Activated T-cell treated with anti-CD3 and anti-CD28 coated beads for 48 hours (primary cell): ENCODE measurements around the gene COG2.

Experiments used
- DNase-seq: peaks from one replicate; pipeline ENCODE4 v3.0.0-alpha.2; 2020; ENCODE audit warnings: low read depth

The COG2 gene

DNA sequence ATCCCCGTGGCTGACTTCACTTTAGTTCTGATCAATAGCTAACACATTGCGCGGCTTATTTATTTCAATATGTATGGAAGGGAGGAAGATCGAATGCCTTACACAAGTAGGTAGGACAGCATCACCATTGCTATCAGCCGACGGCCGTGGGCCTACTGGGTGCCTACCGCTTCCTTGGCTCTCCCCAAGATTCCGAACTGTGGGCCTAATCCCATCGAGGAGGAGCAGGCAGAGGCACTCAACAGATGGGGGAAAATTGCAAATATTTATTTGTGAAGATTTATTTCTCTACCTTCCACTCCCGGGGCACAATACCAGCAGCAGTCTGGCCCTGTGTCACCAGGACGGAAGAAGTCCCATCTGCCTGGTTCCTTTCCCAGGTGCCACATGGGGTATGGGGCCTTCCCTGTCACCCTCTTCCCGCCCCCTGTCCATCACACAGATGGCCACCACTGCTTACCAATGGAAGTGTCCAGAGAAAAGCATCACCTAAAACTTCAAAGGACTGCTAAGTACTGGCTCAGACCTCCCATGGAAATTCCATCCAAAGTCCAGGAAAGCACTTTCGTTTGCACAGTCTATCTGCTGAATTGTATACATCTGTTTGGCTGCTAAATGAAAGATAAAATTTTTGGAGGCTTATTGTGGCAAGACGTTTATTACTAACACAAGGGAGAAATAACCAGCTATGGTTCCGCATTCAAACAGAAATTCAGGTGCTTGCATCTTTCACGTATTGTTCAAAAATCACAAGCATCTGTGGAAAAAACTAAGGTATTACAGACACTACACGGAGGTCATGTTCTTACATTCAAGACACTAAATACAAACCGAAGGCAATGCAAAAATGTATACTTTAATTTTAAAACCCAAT lies 59.9 kb downstream of the COG2 start:
- DNase-seq: no peak

DNA sequence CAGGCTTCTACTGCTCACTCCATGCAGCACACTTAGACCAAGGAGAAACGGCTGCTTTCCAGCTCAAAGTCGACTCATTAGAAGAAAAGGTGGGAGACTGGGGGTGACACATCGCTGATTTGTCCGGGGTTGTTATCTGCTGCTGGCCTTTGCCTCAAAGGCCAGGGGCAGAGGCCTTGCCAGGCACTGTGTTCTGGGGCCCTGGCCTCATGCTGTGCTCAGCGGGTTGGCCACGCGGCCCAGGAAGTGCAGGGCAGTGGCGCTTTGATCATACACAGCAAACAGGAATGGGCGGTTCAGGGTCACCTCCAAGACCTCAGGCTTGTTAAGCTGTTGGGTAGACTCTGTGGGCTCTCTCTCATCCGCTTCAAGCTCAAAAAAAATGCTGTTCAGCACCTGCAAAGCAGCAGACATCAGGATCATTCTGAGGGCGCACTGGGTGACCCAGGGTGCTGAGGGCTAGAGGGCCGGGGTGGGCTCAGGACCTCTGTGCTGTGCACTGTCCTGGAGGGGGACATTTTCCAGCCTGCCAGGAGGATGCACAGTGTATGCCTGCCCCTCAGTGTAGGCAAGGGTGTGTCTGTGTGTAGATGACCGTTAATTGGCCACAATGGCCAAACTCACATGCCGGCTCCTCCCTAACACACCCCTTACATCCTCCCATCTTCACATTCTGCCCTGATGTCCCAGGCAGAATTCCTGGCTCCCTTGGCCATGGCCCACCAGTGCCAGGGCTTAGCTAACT lies 60.8 kb downstream of the COG2 start:
- no peak for DNase-seq

DNA sequence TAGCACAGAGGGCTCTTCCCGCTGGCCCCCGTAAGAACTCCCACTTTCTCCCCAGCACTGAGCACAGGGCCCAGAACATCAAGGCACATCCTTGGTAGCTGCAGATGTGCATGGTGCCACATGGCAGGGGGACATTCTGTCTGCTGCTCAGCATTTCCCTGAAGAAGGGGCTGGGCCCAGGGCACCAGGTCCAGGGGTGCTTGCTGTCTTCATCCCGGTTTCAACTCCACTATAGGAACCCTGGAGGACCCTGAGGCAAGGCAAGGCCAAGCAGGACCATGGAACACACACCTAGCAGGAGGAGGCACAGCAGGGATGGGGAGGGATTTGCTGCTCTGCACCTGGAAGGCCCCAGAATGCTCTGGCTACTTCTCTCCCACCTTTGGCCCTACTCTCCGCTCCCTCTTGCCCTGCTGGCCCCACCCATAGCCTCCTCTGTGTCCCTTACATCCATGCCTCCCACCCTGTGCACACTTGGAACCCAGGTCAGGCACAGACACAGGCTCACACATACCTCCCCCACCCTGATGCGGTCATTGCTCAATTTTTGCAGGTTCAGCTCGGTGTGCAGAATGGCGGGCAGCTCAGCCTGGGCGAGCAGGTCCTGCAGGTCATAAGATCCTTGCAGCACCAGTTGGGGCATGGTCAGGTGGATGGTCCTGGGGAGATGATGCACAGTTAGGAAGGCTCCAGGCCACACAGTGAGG lies 61.6 kb downstream of the COG2 start:
- DNase-seq: no peak

DNA sequence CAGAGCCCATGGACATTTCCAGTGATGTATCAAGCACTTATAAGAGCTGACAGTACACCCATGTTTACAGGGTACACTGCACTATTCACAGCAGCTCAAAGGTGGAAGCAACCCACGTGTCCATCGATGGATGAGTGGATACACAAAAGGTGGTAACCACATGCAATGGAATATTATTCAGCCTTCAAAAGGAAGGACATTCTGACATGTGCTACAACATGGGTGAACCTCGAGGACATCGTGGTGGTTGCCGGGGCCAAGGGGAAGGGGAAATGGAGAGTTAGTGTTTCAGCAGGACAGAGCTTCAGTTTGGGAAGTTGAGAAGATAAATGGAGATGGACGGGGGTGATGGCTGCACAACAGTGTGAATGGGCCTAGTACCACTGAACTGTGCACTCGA lies 62.5 kb downstream of the COG2 start:
- DNase-seq: no peak

DNA sequence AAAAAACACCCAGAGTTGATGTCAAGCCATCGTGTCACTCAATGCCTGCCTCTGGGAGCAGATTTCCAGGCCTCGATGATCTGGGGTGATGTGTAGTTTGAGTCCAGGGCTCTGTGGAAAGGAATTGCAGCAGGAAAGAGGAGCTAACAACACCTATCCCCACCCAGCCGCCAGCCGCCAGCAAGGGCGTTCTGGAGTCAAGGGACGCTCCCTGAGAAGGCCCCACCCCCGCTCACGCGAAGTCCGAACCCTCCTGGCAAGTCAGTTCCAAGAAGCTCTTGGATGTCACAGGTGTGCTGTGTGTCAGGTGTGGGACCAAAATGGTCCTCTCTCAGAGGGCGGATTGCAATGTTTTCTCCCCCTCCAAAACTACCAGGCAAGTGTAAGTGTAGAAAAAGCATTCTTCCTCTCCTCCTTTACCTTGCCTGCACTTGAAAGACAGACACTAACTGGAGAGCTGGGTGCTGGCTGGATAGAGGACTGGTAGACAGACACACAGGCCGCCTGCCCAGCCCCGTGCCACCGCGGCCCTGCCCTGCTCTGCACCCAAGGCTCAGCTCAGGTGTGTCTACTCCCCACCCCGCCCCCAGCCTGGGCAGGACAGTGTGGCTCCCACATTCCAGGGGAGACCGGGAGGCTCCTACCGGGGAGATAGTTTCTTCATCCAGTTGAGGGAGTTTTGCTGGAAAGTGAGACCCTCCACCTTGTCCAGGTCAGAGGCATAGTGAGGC lies 63.2 kb downstream of the COG2 start:
- DNase-seq: no peak

DNA sequence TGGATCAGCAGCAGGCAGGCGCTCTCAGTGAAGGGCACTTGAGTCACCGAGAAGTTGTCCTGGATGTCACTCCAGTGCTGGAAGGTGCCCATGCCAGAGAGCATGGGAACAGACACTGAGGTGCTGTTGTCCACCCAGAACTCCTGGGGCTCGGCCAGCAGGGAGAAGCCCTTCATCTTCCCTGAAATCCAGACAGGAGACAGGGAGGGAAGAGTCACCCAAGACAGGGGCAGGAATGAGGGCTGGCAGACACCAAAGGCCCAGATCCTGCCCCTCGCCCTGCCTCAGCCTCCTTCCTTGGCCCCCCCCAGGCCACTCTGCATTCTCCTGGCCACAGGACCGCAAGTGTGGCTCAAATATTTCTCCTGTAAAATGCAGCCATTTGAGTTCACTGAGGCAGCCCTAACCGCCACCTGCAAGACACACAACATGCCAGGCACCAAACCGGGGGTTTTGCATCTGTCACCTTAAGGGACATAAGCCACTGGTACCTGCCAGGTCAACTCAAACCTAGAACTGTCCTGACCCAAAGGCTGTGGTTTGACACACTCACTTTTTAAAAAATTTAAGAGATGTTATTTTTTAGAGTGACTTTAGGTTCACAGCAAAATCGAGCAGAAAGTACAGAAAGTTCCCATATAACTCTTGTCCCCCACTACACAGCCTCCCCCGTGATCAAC lies 63.9 kb downstream of the COG2 start:
- DNase-seq: no peak

DNA sequence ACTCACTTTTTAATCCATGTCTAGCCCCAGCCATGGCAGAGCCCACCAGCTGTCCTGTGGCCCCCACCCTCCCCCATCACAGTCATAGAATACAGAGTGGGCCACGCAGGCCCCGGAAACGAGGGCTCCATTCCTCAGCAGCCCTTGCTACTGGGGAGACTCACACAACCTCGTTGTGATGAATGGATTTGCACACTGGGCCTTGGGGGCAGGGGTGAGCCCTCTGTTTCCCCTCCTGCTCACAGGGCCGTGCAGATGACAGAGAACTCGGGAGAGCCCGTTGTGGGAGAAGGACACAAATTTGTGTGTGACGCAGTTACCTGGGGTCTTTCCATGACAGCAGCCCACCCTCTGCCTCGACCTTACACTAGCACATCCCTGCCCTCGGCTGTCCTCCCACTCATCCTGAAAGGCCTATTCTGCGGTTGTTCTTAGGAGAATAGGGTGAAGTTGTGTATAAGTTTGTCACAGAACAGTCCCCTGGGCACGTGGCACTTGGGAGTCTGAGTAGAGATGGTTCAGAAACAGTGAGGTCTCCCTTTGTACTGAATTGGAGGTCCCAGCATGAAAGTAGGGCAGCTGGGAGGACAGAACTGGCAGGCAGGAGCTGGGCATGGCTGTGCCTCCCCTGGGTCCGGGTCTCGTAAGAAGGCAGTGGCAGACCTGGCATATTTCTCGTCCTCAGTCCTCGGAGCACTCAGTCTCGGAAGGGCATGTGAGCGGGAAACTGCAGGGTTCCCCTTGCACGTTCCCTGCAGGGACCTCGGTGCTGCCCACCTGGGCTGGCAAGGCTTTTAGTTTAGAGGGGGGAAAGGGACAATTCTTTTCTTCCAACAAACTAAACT lies 64.8 kb downstream of the COG2 start:
- DNase-seq: no peak

DNA sequence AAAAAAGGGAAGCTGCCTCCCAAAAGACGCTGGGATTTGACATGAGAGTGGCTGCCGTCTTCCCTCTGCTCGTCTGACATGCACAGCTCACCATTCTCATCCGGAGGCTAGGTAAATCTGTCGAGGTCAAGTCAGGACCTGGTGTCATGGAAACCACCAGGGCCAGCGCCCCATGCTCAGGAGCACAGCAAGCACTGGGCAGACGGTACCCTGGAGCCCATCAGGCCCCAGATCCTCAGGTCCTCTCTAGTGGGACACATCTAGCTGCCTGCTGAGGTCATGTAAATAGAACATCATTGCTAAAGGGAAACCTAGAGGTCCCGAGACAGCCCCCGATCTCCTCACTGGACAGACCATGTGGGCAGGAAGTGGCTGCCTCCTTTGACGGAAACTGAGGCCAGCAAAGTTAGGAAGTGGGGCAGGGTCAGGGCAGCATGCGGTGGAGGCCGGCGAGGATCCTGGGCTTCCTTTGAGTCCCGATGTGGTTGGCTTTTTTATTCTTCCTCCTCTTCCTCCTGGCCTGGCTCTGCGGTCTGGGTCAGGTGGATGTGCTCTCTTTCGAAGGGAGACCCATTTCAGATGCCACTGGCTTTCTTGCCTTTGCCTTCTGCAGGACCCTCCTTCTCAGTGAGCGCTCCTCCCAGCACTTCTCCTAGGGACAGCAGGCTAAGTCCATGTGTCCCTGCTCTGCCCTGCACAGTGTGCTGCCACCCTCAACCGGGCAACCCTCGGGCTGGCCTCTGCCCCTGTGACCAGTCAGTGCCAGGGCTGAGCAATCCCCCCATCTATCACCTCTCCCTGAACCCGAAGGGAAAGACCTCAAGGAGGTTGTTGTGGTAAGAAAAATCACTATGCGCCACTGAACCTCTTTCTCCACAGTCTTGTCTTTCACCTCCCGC lies 65.7 kb downstream of the COG2 start:
- no peak for DNase-seq

DNA sequence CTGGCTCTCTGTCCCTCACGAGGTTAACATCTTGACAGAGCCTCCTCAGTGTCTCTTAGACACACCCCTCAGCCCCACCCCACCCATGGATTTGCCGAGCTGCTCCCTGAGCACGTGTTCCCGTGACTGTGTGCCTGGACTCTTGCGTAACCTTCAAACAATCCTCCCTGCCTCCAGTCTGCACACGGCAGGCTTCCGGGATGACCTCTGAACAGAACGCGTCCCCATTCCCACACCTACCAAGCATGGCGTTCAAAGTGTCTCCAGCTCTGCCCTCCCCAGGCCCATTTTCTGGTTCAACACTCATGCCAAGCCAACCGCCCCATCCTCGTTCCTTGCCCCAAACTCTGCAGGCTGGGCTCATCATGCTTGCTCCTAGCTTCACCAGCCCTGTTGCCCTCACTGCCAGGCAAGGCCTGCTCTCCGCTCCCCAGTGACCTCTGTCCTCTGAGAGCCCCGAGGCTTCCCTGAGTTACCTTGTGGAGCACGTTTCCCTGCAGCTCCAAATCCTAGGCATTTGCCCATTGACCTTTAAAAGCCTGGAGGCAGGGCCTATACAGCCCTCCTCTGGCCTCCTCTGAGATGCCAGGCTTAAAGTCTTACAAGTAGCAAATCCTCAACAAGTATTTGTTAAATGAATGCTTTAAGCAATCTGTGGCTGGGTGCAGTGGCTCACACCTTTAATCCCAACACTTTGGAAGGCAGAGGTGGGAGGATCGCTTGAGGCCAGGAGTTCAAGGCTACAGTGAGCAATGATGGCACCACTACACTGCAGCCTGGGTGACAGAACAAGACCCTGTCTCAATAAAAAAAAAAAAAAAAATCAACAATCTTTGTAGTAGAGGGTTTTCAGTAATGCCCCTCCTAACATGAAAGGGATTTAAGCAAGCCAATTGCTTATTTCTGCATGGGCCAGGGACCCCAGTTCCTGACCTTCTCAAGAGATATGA lies 66.6 kb downstream of the COG2 start:
- no peak for DNase-seq

DNA sequence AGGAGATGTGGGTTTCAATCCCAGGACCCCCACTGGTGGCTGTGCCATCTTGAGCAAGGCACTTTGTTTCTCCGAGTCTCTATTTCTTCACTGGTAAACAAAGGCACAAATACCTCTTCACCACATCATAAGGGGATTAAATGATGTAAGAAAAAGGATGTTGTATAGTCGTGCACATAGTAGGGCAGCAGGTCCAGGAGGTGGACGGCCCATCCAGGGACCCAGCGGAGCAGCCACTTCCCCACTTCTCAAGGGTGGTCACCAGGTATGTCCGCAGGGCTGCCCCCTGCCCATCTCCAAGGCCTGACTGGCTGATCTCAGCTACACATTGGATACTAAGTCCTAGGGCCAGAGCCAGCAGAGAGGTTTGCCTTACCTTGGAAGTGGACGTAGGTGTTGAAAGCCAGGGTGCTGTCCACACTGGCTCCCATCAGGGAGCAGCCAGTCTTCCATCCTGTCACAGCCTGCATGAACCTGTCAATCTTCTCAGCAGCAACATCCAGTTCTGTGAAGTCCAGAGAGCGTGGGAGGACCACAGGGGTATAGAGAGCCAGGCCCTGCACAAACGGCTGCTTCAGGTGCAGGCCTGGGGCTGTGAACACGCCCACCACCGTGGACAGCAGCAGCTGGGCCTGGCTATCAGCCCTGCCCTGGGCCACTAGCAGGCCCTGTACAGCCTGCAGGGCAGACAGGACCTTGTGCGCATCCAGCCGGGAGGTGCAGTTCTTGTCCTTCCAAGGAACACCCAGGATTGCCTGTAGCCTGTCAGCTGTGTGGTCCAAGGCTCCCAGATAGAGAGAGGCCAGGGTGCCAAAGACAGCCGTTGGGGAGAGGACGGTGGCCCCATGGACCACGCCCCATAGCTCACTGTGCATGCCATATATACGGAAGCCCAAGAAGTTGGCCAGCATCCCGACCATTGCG lies 67.6 kb downstream of the COG2 start:
- no peak for DNase-seq

DNA sequence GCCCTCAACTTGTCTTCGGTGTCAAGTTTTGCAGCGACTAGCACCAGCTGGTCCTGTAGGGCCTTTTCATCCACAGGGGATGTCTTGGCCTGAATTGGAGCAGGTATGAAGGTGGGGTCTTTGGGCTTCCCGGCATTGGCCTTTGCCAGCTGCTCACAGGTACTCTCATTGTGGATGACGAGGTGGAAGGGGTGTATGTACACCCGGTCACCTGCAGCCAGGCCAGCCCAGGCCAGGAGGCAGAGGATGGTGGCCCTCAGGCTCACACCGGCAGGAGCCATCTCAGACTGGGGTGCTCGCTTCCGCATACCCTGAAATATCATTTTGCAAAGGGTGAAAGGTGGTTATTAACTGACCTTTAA lies 68.2 kb downstream of the COG2 start:
- DNase-seq: no peak

DNA sequence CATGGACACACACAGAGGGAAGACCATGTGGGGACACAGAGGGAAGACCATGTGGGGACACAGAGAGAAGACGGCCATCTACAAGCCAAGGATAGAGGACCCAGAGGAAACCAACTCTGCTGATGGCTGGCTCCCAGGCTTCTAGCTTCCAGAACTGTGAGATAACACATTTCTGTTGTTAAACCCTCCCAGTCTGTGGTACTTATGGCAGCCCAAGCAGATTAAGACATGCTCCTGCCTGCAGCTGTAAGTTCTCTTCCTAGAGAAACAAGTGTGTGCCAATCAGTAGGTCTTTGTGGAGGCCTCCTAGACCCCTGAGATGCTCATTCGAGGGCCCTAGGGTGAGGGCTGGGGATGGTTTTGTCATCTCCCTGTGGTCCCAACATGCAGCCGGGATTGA lies 69.0 kb downstream of the COG2 start:
- DNase-seq: no peak

DNA sequence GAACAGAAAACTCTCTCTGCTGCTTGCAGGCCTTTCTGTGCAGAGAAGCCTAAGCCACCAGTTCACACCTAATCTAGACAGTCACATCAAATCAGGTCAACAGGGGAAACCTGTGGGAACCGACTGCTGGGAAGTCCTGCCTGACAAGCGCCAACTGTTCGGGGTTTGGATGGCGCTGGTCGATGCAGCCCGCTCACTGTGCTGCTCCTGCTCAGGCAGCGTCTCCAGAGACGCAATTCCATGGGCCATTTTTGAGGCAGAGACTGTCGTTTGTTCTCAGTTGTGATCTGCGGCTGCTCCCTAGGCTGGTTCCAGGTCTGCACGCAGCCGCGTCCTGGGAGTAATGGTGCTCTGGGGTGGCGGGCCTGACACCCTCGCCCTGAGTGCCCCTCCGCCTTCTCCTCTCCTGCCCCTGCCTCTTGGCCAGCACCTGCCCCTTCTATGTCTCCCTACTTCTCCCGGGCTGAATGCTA lies 70.2 kb downstream of the COG2 start:
- DNase-seq: no peak

DNA sequence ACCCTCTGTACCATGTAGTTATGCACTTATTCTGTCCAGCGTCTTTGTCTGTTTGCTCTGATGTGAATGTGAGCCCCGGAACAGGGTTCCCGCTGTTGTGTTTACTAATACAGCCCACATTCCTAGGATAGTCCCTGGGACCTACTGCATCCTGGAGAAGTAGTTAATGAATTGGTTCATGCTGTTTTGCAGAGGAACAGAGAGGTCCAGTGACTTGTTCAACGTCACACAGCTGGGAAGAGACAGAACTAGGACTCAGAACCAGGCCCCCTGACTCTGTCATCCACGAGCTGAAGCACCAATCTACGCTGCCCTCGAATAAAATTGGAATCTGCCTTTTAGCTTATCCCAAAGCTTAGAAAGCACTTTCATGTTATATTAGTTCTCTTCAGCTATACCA lies 70.9 kb downstream of the COG2 start:
- DNase-seq: no peak

DNA sequence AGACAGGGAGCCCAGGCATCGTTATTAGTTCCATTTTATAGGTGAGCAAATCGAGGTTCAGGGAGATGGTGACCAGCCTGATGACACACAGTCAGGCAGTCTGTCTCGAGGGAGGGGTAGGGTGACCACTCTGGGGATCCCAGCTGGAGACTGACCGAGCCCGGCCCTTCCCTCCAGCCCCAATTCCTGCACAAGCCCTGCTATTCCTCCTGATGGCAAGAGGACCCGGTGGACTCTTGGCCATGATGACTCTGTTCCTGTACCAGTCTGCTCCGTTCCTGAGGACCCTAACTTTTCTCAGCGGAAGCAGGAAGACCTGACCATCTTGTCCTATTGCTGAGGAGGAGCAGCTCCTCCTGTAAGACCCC lies 71.2 kb downstream of the COG2 start:
- DNase-seq: no peak

DNA sequence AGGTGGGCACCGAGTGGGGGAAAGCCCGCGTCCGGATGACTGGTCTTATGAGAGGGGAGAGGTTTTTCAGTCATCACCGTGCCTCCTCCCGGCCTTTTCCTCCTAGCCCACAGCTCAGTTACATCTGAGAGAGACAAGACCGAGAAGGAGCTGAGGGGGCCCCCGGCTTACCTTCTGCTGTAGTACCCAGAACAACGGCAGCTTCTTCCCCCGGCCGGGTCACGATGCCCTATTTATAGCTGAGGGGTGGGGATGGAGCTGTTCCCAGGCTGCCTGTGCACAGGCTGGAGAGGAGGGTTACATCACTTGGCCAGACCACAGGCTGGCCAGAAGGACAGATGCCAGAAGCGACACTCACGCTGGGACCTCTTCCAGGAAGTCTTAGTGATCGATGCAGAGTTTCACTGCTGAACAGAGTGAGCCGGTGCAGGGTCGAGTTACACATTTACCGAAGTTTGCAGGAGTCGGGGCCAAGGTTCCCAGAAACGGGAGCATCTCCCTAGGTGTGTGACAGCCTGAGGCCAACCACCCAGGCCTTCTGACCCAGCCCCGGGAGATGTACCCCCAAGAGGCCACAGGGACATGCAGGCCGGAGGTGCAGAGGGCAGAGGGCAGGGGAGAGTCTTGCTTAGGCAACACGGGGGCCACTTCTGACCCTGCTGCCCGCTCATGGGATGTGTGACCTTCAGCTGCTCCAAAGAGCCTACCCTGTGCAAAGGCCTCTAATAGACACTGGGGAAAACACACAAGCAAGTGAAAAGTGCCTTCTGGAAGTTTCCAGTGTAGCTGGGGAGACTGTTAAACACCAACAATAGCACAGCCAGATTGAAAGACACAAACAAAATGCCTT lies 71.9 kb downstream of the COG2 start, which contains the start of gene AGT:
TSS of gene AGT (minus strand) at position 208 of the 850 bp plus-strand sequence. CDS start 3,299 bp downstream, outside the sequence.
- DNase-seq: no peak
